Amniotic epithelial cell (primary cell): ENCODE data around the gene ALPK3.
A peak's percentile ranks its signal among the peaks of the same experiment; 100 is the strongest.
"Not testable (repeated sequence)": the region's sequence is repeated elsewhere in the genome, so short reads cannot be mapped to it uniquely, and the experiment has no call there.

Experiments
- DNase-seq: peaks from one replicate; pipeline ENCODE4 v3.0.0-alpha.2; 2010; ENCODE audit warnings: low read depth

The ALPK3 gene

DNA sequence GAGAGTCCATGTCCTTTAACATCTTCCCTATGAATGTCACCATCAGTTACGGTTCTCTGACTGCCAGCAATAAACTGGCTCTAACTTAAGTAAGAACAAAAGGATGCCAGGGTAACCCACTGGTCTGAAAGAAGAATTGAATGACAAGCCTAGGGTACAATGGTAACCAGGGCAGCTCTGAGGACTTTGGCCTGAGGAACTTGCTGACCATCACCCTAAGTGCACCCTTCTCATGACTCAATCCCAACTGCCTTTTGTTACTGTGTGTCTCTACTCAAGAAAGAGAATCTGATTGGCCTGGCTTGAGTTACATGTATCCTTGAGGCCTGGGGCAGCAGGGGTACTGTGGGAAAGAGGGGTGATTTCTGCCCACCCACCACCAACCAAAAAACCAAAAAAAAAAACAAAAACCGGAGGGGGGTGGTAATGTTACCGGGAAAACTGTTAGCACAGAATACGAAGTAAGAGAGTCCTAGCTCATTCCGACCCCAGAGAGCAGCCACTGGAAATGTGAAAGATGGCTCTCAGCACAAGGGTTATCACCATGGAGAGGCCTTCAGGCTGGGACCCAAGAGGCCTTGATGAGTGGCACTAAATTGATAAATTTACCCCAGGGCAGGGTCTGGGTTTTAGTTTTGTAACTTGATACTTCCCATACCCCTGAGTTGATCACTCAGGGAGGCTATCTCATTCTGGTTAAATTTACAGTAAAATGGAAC, 58.0 kb downstream of the ALPK3 start:
- no peak for DNase-seq

GRCh38 chr15:84876269-84876668, 59.1 kb downstream of the ALPK3 start:
- no peak for DNase-seq

- DNase-seq: not testable (repeated sequence)
Measured at GRCh38 chr15:84877701-84878100, 60.5 kb downstream of the ALPK3 start.

GRCh38 chr15:84878504-84878903, 61.3 kb downstream of the ALPK3 start:
- DNase-seq: peak; percentile 68

- no peak for DNase-seq
Measured at GRCh38 chr15:84879088-84879780, 62.1 kb downstream of the ALPK3 start.

DNA sequence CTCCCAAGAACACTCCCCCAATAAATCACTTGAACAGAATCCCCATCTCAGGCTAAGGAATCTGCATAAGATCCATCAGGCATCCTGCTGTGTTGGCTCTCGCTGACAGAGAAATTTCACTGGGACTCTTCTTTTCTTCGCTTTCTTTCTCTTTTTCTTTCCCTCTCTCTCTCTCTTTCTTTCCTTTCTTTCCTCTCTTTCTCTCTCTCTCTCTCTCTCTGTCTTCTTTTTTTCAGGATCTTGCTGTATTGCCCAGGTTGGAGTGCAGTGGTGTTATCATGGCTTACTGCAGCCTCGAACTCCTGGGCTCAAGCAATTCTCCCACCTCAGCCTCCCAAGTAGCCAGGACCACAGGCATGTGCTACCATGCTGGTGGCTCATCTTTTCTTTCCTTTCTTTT, 62.9 kb downstream of the ALPK3 start:
- DNase-seq: no peak

GRCh38 chr15:84880822-84881519, 63.8 kb downstream of the ALPK3 start:
- no peak for DNase-seq

- no peak for DNase-seq
Measured at GRCh38 chr15:84881520-84881830, 64.3 kb downstream of the ALPK3 start.

- peak; percentile 22 for DNase-seq
Measured at GRCh38 chr15:84883466-84883865, 66.3 kb downstream of the ALPK3 start.

DNA sequence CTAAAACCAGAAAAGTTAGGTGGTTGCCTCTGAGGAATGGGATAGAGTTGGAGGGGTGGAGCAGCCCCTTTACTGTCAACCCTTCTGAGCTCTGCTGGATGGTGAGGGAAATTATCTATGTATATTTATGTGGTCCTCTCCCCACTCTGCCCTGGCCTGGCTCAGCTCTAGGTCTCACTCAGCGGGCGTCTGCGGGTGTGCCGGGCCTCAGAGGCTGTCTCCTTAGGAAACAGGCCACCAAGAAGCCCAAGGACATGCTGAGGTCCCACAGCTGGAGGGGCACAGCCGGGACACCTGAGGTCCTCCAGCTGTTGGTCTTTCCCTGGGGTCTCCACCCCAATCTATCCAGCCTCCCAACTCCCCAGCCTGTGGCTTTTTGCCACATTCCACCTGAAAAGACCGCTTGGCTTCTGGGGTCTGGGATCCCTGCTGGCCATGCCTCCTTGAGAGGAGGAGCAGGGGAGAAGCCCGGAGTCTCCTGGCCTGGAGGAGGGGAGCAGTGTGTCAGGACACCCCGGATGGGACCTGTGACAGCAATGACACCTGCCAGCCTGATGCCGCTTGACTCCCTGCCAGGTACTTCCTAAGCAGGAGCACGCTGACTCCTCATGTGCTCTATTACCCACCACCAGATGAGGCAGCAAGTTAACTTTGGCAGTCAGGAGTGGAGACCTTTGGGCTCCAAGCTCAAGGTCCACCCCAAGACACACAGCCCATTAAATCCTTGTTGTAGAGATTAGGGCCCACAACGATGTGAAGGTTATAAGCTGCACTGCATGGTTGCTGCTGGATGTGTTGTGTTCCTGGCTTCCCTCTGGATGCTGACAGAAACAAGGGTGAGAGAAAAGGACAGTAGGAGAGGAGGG, 67.0 kb downstream of the ALPK3 start, which contains the start of gene SLC28A1:
Gene SLC28A1 (plus strand): TSS at position 747 of the 866 bp plus-strand sequence. CDS start 3,099 bp downstream, outside the sequence.
- no peak for DNase-seq

DNA sequence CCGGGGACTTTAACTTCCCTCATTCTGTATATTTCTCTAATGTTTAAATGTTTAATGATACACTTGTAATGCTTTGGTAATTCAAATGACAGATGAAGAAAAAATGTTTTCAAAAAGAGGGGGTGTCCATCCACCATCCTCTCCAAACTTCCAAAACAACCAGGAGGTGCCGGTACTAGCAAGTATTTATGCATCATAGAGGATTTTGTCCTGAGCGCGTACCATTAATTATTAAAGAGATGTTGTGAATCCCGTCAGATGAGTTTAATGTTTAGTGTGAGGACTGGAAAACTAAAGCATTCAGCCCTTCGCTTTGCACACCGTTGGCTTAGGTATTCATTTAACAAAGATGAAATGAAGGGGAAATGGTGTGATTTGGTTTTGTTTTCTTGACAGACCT, 68.6 kb downstream of the ALPK3 start:
- DNase-seq: no peak

GRCh38 chr15:84886211-84886983, 69.2 kb downstream of the ALPK3 start:
- no peak for DNase-seq

GRCh38 chr15:84886984-84887299, 69.8 kb downstream of the ALPK3 start:
- DNase-seq: no peak

DNA sequence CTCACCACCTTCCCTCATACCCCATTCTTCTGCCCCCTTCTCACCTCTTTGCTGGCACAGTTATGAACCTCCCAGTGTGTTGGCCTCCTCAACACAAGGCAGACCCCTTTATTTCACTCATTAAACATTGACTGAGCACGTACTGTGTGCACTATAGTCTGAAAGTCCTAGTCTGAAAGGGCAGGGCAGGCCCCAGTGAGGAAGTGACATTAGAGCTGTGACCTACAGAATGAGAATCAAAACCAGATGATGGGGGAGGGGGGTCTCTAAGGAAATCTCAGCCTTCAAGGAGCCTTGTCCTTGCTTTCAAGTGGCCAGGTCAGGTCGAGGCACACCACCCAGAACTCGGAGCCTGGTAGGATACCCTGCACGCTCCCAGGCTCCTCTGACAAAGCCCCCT, 70.8 kb downstream of the ALPK3 start:
- DNase-seq: no peak

GRCh38 chr15:84888639-84889038, 71.5 kb downstream of the ALPK3 start:
- DNase-seq: no peak

- DNase-seq: no peak
Measured at GRCh38 chr15:84889313-84889990, 72.3 kb downstream of the ALPK3 start.

GRCh38 chr15:84889991-84890669, 73.0 kb downstream of the ALPK3 start:
- DNase-seq: no peak

GRCh38 chr15:84890670-84891162, 73.6 kb downstream of the ALPK3 start:
- no peak for DNase-seq

DNA sequence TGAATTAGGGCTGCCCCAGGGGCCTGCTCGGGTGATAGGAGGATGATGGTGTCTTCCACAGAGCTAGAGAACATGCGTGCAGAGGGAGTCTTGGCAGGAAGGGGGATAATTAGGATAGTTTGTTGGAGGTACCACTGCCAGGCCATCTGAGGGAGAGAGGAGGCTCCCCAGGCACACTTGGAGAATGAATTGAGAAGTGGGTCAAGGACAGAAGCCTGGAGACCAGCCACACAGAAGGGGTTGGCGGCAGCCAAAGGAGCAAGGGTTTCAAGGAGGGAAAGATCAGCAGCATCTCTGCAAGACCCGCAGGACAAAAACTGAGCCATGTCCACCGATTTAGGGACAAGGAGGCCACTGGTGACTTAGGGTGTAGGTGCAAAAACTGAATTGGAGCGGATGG, 74.2 kb downstream of the ALPK3 start:
- DNase-seq: no peak

DNA sequence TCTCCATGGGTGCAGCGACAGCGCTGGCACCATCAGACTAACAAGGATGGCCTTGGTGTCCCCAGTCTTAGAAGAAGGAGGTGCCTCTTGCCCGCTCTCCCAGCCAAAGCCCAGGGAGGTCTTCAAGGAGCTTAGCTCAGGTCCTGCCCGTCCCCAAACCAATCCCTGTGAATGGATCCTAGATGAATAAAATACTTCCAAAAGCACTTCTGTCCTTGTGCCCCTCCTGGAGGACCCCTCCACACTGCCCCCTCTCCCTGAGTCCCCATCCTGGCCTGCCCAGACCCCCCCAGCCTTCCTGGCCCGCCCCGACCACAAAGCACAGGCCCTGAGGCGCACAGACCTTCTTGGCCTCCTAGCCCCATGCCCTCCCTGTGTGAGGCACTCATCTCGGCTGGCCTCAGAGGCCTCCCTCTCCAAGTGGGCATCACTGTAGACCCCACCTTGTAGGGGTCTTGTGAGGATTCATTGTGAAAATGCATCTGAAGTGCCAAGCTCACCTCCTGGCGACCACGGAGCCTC, 75.7 kb downstream of the ALPK3 start:
- no peak for DNase-seq
